Neural cell (in vitro differentiated cells): ENCODE data around the gene GBE1.

Experiments
- EZH2 ChIP-seq: fragments of 200-600, 300-800 bp; shearing (Covaris generic), sonication (generic); IDR thresholded peaks from 2 replicates; pipeline ENCODE4 v1.6.1; 2014; ENCODE audit warnings: antibody characterized with exemption, low read length, borderline replicate concordance, mild to moderate bottlenecking; ENCODE audit not compliant: insufficient read depth, poor library complexity, severe bottlenecking
- TF ChIP-seq, protein P1 (sequence below): fragments of 450-650 bp; IDR thresholded peaks from 2 replicates; pipeline ENCODE4 v1.5.1; 2014; ENCODE audit warnings: antibody characterized with exemption, mild to moderate bottlenecking, moderate library complexity; ENCODE audit not compliant: poor library complexity, severe bottlenecking
- TF ChIP-seq, protein P2 (sequence below): IDR thresholded peaks from 2 replicates; pipeline ENCODE4 v1.6.1; 2012; ENCODE audit warnings: borderline replicate concordance

DNA sequence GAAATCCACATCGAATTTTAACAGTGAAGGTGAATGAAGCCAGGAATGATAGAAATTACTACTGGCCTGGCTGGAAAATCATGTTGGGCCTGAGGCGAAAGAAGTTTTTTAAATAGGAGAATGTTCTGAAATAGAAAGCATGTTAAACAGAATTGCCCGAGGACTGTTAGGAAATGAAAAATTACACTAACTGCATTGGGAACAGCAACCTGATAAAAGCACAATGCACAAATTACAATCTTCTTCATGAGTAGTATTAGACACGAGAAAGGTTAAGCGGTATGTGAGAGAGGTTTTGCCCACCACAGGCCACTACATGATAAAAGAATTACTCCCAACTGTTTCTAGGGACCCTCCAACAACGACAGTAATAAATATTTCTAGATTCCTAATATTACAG is 18.9 kb downstream of the GBE1 start:
- TF ChIP-seq, protein P1, sequence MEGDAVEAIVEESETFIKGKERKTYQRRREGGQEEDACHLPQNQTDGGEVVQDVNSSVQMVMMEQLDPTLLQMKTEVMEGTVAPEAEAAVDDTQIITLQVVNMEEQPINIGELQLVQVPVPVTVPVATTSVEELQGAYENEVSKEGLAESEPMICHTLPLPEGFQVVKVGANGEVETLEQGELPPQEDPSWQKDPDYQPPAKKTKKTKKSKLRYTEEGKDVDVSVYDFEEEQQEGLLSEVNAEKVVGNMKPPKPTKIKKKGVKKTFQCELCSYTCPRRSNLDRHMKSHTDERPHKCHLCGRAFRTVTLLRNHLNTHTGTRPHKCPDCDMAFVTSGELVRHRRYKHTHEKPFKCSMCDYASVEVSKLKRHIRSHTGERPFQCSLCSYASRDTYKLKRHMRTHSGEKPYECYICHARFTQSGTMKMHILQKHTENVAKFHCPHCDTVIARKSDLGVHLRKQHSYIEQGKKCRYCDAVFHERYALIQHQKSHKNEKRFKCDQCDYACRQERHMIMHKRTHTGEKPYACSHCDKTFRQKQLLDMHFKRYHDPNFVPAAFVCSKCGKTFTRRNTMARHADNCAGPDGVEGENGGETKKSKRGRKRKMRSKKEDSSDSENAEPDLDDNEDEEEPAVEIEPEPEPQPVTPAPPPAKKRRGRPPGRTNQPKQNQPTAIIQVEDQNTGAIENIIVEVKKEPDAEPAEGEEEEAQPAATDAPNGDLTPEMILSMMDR, result no peak
- no peak for TF ChIP-seq EZH2
- TF ChIP-seq, protein P2, sequence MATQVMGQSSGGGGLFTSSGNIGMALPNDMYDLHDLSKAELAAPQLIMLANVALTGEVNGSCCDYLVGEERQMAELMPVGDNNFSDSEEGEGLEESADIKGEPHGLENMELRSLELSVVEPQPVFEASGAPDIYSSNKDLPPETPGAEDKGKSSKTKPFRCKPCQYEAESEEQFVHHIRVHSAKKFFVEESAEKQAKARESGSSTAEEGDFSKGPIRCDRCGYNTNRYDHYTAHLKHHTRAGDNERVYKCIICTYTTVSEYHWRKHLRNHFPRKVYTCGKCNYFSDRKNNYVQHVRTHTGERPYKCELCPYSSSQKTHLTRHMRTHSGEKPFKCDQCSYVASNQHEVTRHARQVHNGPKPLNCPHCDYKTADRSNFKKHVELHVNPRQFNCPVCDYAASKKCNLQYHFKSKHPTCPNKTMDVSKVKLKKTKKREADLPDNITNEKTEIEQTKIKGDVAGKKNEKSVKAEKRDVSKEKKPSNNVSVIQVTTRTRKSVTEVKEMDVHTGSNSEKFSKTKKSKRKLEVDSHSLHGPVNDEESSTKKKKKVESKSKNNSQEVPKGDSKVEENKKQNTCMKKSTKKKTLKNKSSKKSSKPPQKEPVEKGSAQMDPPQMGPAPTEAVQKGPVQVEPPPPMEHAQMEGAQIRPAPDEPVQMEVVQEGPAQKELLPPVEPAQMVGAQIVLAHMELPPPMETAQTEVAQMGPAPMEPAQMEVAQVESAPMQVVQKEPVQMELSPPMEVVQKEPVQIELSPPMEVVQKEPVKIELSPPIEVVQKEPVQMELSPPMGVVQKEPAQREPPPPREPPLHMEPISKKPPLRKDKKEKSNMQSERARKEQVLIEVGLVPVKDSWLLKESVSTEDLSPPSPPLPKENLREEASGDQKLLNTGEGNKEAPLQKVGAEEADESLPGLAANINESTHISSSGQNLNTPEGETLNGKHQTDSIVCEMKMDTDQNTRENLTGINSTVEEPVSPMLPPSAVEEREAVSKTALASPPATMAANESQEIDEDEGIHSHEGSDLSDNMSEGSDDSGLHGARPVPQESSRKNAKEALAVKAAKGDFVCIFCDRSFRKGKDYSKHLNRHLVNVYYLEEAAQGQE, result no peak
